ENCODE measurements around the gene LZTS3. TPM values are rescaled to one million over a fixed set of nuclear protein-coding genes. Genes with fewer than 3 reads are reported as not detected.

LZTS3 gene
- total and polyA plus RNA-seq, 2 of the 13 experiments (the other 11 are each of a cell fraction or from before 2014, with no cell fraction given): 10.1 to 31.3 TPM

DNA sequence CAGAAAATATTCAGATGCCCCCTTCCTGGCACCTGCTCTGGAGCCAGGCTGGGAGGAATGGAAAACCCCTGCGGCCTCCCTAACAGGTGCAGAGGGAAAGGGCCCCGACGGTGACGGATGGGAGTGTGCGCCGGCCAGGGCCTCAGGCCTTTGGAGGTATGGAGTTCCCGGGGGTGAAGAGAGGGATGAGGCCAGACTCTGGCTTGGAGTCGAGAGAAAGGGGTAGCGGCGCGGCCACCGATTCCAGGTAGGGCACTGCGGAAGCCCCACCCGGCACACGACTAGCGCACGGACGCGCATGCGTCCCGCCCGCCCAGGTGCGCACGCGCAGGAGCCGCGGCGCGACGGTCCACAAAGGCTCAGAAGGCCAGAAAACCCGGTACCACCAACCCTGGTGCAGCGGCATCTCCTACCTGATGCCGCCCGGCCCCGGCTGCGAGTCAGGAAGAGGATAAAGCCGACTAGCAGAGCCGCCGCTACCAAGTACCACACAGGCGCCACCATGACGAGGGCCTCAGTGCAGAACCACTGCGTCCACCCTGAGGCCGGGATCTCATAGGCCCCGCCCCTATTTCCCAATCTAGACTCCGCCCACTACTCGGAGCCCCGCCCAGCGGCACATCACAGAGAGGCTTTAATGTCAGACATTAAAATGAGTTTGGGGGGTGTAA is 30.9 kb upstream of the LZTS3 start, which contains the start of gene DDRGK1:
Gene DDRGK1, minus strand, starts transcription at position 559 of the 671 bp plus-strand sequence. Its CDS starts 55 bp downstream, at position 504.
- FAIRE-seq (peak; percentile 23), DNase-seq (ENCODE audit: low spot score) (peak; percentile 85), ATAC-seq (peak; percentile 84)
- peaks cover 34% of the 10 kb centered on the region for H3K4me1 ChIP-seq (ENCODE audit: insufficient read depth, low read length)
- H3K79me2 ChIP-seq (ENCODE audit: insufficient read depth, low read length): peaks cover 37% of the 10 kb centered on the region
- H2AFZ ChIP-seq (ENCODE audit: low read length): no peak within 1 kb of the TSS
- H3K27ac ChIP-seq (ENCODE audit: extremely low read length, insufficient read depth, low read length): peak within 1 kb of the TSS; percentile 87
- TSS peak; percentile 77 for BruUV-seq (replicated peaks)
- H3K27me3 ChIP-seq (ENCODE audit: control insufficient read depth in 1 of 2, insufficient read depth in 2 of 2, low read length in 2 of 2): peaks cover 0 to 6% of the 10 kb centered on the region in 2 experiments; a peak in 1 of 5 replicates
- peak within 1 kb of the TSS; percentile 91 for H3K9ac ChIP-seq (ENCODE audit: insufficient read depth, low read depth, low read length)
- H4K20me1 ChIP-seq (ENCODE audit: insufficient read depth, low read length): peaks cover 4% of the 10 kb centered on the region; the same call in 1 of the 2 replicates
- WGBS (ENCODE audit: low lambda C conversion rate): under 1% methylated on average over 40 of the region's 48 CpGs
- intact Hi-C loops (cut with micrococcal nuclease; ENCODE audit: unreplicated experiment) (loop anchor here (1.0 kb wide), 1 partner anchor 34 kb away; no protein-coding TSS in a partner anchor), in situ Hi-C loops (cut with HindIII; ENCODE audit: extremely low pct_ligation_motif_present, low pct_unique_long_range_greater_than_20kb) (no loop called here)
- POLR2A ChIA-PET: interaction anchor here (0.9 to 2.8 kb wide), 9 partner anchors 15 to 43 kb away, joined by 3 to 15 read pairs (median 5); partner anchors contain the start of genes FASTKD5, LZTS3 and UBOX5
- peak within 1 kb of the TSS; percentile 76 to 98 (median 81) for H3K4me3 ChIP-seq (replicated peaks in 1 of 3; ENCODE audit: insufficient read depth in 1 of 3, low read depth in 2 of 3, low read length in 3 of 3)
- H3K9me3 ChIP-seq (ENCODE audit: low read length): no peaks in the 10 kb centered on the region
- H3K36me3 ChIP-seq (replicated peaks in 1 of 2; ENCODE audit: control insufficient read depth in 1 of 2, insufficient read depth in 2 of 2, low read length in 2 of 2): peaks cover 18 to 24% of the 10 kb centered on the region in 2 experiments
- CTCF ChIA-PET (ENCODE audit: low intra/inter-chr PET ratio, low total read pairs): no interaction called here
- H3K4me2 ChIP-seq (ENCODE audit: low read depth, low read length): peak within 1 kb of the TSS; percentile 89
- TF ChIP-seq HOXA5 (CRISPR knock-in tag; IDR thresholded peaks at IDR 0.05) (peak; percentile 95), ZNF225 (CRISPR knock-in tag; IDR thresholded peaks at IDR 0.05) (peak; percentile 89), ZNF460 (CRISPR knock-in tag; IDR thresholded peaks at IDR 0.05; ENCODE audit: borderline replicate concordance) (no peak; the same call in 1 of the 2 replicates), ZNF260 (CRISPR knock-in tag; IDR thresholded peaks at IDR 0.05; ENCODE audit: borderline replicate concordance, low read depth) (no peak), RFXAP (CRISPR knock-in tag; IDR thresholded peaks at IDR 0.05; ENCODE audit: borderline replicate concordance) (peak; percentile 82), DNMT3B (CRISPR knock-in tag; conservative IDR thresholded peaks at IDR 0.05) (peak; percentile 15; the same call in 1 of the 2 replicates), ZNF550 (CRISPR knock-in tag; IDR thresholded peaks at IDR 0.05; ENCODE audit: borderline replicate concordance) (no peak), ZBTB14 (CRISPR knock-in tag; IDR thresholded peaks at IDR 0.05) (0 out of 2 replicates have a peak, but pooled peaks have one; percentile 52), ISL2 (CRISPR knock-in tag; IDR thresholded peaks at IDR 0.05) (peak; percentile 75), EED (CRISPR knock-in tag; IDR thresholded peaks at IDR 0.05) (peak; percentile 93; the same call in 1 of the 2 replicates), CBFB (CRISPR knock-in tag; IDR thresholded peaks at IDR 0.05) (no peak; the same call in 1 of the 2 replicates), CREM (IDR thresholded peaks at IDR 0.05) (peak; percentile 34; the same call in 1 of the 2 replicates), CREM (CRISPR knock-in tag; IDR thresholded peaks at IDR 0.05) (no peak), MYPOP (CRISPR knock-in tag; IDR thresholded peaks at IDR 0.05) (peak; percentile 92), TEAD2 (CRISPR knock-in tag; IDR thresholded peaks at IDR 0.05) (0 out of 2 replicates have a peak, but pooled peaks have one; percentile 45)
- TF ChIP-seq, protein P1, sequence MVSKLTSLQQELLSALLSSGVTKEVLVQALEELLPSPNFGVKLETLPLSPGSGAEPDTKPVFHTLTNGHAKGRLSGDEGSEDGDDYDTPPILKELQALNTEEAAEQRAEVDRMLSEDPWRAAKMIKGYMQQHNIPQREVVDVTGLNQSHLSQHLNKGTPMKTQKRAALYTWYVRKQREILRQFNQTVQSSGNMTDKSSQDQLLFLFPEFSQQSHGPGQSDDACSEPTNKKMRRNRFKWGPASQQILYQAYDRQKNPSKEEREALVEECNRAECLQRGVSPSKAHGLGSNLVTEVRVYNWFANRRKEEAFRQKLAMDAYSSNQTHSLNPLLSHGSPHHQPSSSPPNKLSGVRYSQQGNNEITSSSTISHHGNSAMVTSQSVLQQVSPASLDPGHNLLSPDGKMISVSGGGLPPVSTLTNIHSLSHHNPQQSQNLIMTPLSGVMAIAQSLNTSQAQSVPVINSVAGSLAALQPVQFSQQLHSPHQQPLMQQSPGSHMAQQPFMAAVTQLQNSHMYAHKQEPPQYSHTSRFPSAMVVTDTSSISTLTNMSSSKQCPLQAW (CRISPR knock-in tag; IDR thresholded peaks at IDR 0.05): peak; percentile 88
